Measurements from ENCODE around the gene BTG4. TPM values are rescaled to one million over a fixed set of nuclear protein-coding genes. Genes with fewer than 3 reads are reported as not detected.

The BTG4 gene
- total RNA-seq, 1 donor from 2014 or later, result 0.50 TPM

- H3K9me3 ChIP-seq (ENCODE audit: insufficient read depth, low read depth, low read length), result no peaks in the 10 kb centered on the region
Measured at GRCh38 chr11:111479666-111480065, 32.5 kb downstream of the BTG4 start.

GRCh38 chr11:111477898-111478297 is 34.3 kb downstream of the BTG4 start:
- Mint-ChIP-seq H3K4me1 (ENCODE audit: low read depth, unreplicated experiment) (no peaks in the 10 kb centered on the region), H3K27ac (ENCODE audit: unreplicated experiment) (no peak overlapping the region), H3K4me3 (ENCODE audit: unreplicated experiment) (no peak overlapping the region), H3K9me3 (ENCODE audit: unreplicated experiment) (peaks cover 4% of the 10 kb centered on the region), H3K27me3 (ENCODE audit: low read depth, unreplicated experiment) (no peaks in the 10 kb centered on the region), H3K36me3 (ENCODE audit: low read depth, unreplicated experiment) (peaks cover under 1% of the 10 kb centered on the region)
- Histone ChIP-seq H3K79me2 (ENCODE audit: insufficient read depth, low read length) (no peaks in the 10 kb centered on the region), H3K4me2 (ENCODE audit: low read length) (no peak overlapping the region), H3K27me3 (ENCODE audit: insufficient read depth, low read length) (no peaks in the 10 kb centered on the region), H3K27ac (ENCODE audit: low read depth, low read length) (no peak overlapping the region), H3K4me3 (ENCODE audit: insufficient read depth, low read depth, low read length) (no peak overlapping the region), H3K36me3 (ENCODE audit: insufficient read depth, low read length) (no peaks in the 10 kb centered on the region), H3K9me3 (ENCODE audit: insufficient read depth, low read depth, low read length) (no peaks in the 10 kb centered on the region), H4K20me1 (ENCODE audit: insufficient read depth, low read length) (no peaks in the 10 kb centered on the region), H3K9ac (ENCODE audit: low read length) (no peak overlapping the region), H2AFZ (ENCODE audit: low read depth, low read length) (no peak overlapping the region), H3K4me1 (ENCODE audit: insufficient read depth, low read length) (no peaks in the 10 kb centered on the region)
- DNase-seq (ENCODE audit: low read depth), result no peak
- FAIRE-seq, result no peak
- TF ChIP-seq CTCF (IDR thresholded peaks at IDR 0.05; ENCODE audit: insufficient read depth, low read depth, low read length) (no peak), EZH2 (IDR thresholded peaks at IDR 0.05; ENCODE audit: insufficient read depth, low read length) (no peak)

More at GRCh38 chr11:111479666-111480065, 32.5 kb downstream of the BTG4 start:
- no peak overlapping the region for H3K27ac ChIP-seq (ENCODE audit: low read depth, low read length)
- H3K9ac ChIP-seq (ENCODE audit: low read length), result no peak overlapping the region
- H3K36me3 ChIP-seq (ENCODE audit: insufficient read depth, low read length), result no peaks in the 10 kb centered on the region
- H3K4me3 Mint-ChIP-seq (ENCODE audit: unreplicated experiment), result no peak overlapping the region
- H3K4me1 ChIP-seq (ENCODE audit: insufficient read depth, low read length), result no peaks in the 10 kb centered on the region
- no peak overlapping the region for H3K4me2 ChIP-seq (ENCODE audit: low read length)
- FAIRE-seq (no peak), DNase-seq (ENCODE audit: low read depth) (no peak)
- H3K79me2 ChIP-seq (ENCODE audit: insufficient read depth, low read length), result no peaks in the 10 kb centered on the region
- no peak for TF ChIP-seq CTCF (IDR thresholded peaks at IDR 0.05; ENCODE audit: insufficient read depth, low read depth, low read length)
- no peak for TF ChIP-seq EZH2 (IDR thresholded peaks at IDR 0.05; ENCODE audit: insufficient read depth, low read length)
- H3K36me3 Mint-ChIP-seq (ENCODE audit: low read depth, unreplicated experiment), result peaks cover 1% of the 10 kb centered on the region
- H3K4me1 Mint-ChIP-seq (ENCODE audit: low read depth, unreplicated experiment), result no peaks in the 10 kb centered on the region
- H3K27me3 ChIP-seq (ENCODE audit: insufficient read depth, low read length), result no peaks in the 10 kb centered on the region
- H3K27me3 Mint-ChIP-seq (ENCODE audit: low read depth, unreplicated experiment), result no peaks in the 10 kb centered on the region
- no peak overlapping the region for H2AFZ ChIP-seq (ENCODE audit: low read depth, low read length)
- peaks cover 9% of the 10 kb centered on the region for H3K9me3 Mint-ChIP-seq (ENCODE audit: unreplicated experiment)
- no peak overlapping the region for H3K4me3 ChIP-seq (ENCODE audit: insufficient read depth, low read depth, low read length)
- H3K27ac Mint-ChIP-seq (ENCODE audit: unreplicated experiment), result no peak overlapping the region
- H4K20me1 ChIP-seq (ENCODE audit: insufficient read depth, low read length), result no peaks in the 10 kb centered on the region

- no peak for DNase-seq (ENCODE audit: low read depth)
- no peaks in the 10 kb centered on the region for H3K9me3 ChIP-seq (ENCODE audit: insufficient read depth, low read depth, low read length)
- peaks cover 3% of the 10 kb centered on the region for H3K9me3 Mint-ChIP-seq (ENCODE audit: unreplicated experiment)
- H3K36me3 ChIP-seq (ENCODE audit: insufficient read depth, low read length), result no peaks in the 10 kb centered on the region
- no peak overlapping the region for H3K4me3 ChIP-seq (ENCODE audit: insufficient read depth, low read depth, low read length)
- no peaks in the 10 kb centered on the region for H3K27me3 ChIP-seq (ENCODE audit: insufficient read depth, low read length)
- TF ChIP-seq CTCF (IDR thresholded peaks at IDR 0.05; ENCODE audit: insufficient read depth, low read depth, low read length) (no peak), EZH2 (IDR thresholded peaks at IDR 0.05; ENCODE audit: insufficient read depth, low read length) (no peak)
- H3K4me1 Mint-ChIP-seq (ENCODE audit: low read depth, unreplicated experiment), result no peaks in the 10 kb centered on the region
- H3K27ac ChIP-seq (ENCODE audit: low read depth, low read length), result no peak overlapping the region
- H3K9ac ChIP-seq (ENCODE audit: low read length), result no peak overlapping the region
- H3K4me2 ChIP-seq (ENCODE audit: low read length), result no peak overlapping the region
- peak; percentile 26 for FAIRE-seq
- no peaks in the 10 kb centered on the region for H3K79me2 ChIP-seq (ENCODE audit: insufficient read depth, low read length)
- no peaks in the 10 kb centered on the region for H3K4me1 ChIP-seq (ENCODE audit: insufficient read depth, low read length)
- H2AFZ ChIP-seq (ENCODE audit: low read depth, low read length), result no peak overlapping the region
- H3K4me3 Mint-ChIP-seq (ENCODE audit: unreplicated experiment), result no peak overlapping the region
- H3K27ac Mint-ChIP-seq (ENCODE audit: unreplicated experiment), result no peak overlapping the region
- no peaks in the 10 kb centered on the region for H3K36me3 Mint-ChIP-seq (ENCODE audit: low read depth, unreplicated experiment)
- no peaks in the 10 kb centered on the region for H4K20me1 ChIP-seq (ENCODE audit: insufficient read depth, low read length)
- H3K27me3 Mint-ChIP-seq (ENCODE audit: low read depth, unreplicated experiment), result no peaks in the 10 kb centered on the region
Measured at GRCh38 chr11:111476956-111477355, 35.2 kb downstream of the BTG4 start.
